Hair follicle dermal papilla cell (primary cell): ENCODE data around the gene ACSM2A. TPM values are rescaled to one million over a fixed set of nuclear protein-coding genes. Genes with fewer than 3 reads are reported as not detected.

Experiments
- total RNA-seq: library from RNA; depleted of rRNA; stranded (reverse); fragments of >200 nt; gene quantifications from 2 replicates; pipeline ENCODE4 v1.2.3, GENCODE V29; 2012

Gene ACSM2A
- not detected in 2 replicates for total RNA-seq

GRCh38 chr16:20451364-20451763 lies at the start of gene ACSM2A:
Gene ACSM2A, plus strand, starts transcription at chr16:20451521. Its CDS starts 8,594 bp downstream, at chr16:20460115.

GRCh38 chr16:20404637-20405036 lies 46.7 kb upstream of the ACSM2A start, which contains the start of gene PDILT:
Gene PDILT, minus strand, starts transcription at chr16:20404737. Its CDS starts 5,437 bp downstream, at chr16:20399300.

GRCh38 chr16:20409398-20410120 lies 41.8 kb upstream of the ACSM2A start, which contains the start of gene ACSM5:
Gene ACSM5, plus strand, starts transcription at chr16:20409534. Its CDS starts 1,951 bp downstream, at chr16:20411485.

Other genes starting within 250 kb of the ACSM2A start
- gene GP2, start 124.0 kb upstream of the ACSM2A start, total RNA-seq: not detected in 2 replicates
- not detected in 2 replicates for gene UMOD, start 98.8 kb upstream of the ACSM2A start, total RNA-seq
- gene PDILT, start 46.8 kb upstream of the ACSM2A start, total RNA-seq: not detected in 2 replicates
- gene ACSM5, start 42.0 kb upstream of the ACSM2A start, total RNA-seq: 0.24 TPM in 1 of 2 replicates, not detected in the other
- gene ACSM2B, start 124.8 kb downstream of the ACSM2A start, total RNA-seq: not detected in 2 replicates
- not detected in 2 replicates for gene ACSM1, start 246.2 kb downstream of the ACSM2A start, total RNA-seq